Measurements from ENCODE around the gene OLAH. TPM values are rescaled to one million over a fixed set of nuclear protein-coding genes. Genes with fewer than 3 reads are reported as not detected.

OLAH gene
- total RNA-seq, 1 donor from 2014 or later = not detected

- DNase-seq = no peak
- no peak for ATAC-seq
- intact Hi-C loops (cut with micrococcal nuclease) = no loop called here
Observed at GRCh38 chr10:15118615-15119014, 74.9 kb downstream of the OLAH start.

- ATAC-seq (no peak), DNase-seq (no peak)
- intact Hi-C loops (cut with micrococcal nuclease) = no loop called here
Observed at GRCh38 chr10:15120523-15120922, 76.8 kb downstream of the OLAH start.

- no peak for DNase-seq
- intact Hi-C loops (cut with micrococcal nuclease) = no loop called here
- ATAC-seq = no peak
Observed at GRCh38 chr10:15121707-15122106, 78.0 kb downstream of the OLAH start.

GRCh38 chr10:15122477-15123030 lies 78.8 kb downstream of the OLAH start:
- ATAC-seq (no peak), DNase-seq (no peak)
- intact Hi-C loops (cut with micrococcal nuclease) = no loop called here

Other genes with a start within 250 kb of the OLAH start
- 2.0 TPM for gene CDNF, start 205.9 kb upstream of the OLAH start, total RNA-seq
- 8.8 TPM for gene HSPA14, start 205.6 kb upstream of the OLAH start, total RNA-seq
- gene MSANTD7, start 205.6 kb upstream of the OLAH start, total RNA-seq = 4.8 TPM
- gene SUV39H2, start 165.1 kb upstream of the OLAH start, total RNA-seq = 5.2 TPM
- 2.7 TPM for gene DCLRE1C, start 89.8 kb upstream of the OLAH start, total RNA-seq
- gene MEIG1, start 84.6 kb upstream of the OLAH start, total RNA-seq = not detected
- not detected for gene ACBD7, start 44.8 kb downstream of the OLAH start, total RNA-seq
- 8.4 TPM for gene RPP38, start 53.4 kb downstream of the OLAH start, total RNA-seq
- 14.9 TPM for gene NMT2, start 124.8 kb downstream of the OLAH start, total RNA-seq